IMR-90 (cell line): ENCODE results near the gene SLAMF9.

Experiments
- BHLHE40 ChIP-seq: fragments of 150-350 bp; IDR thresholded peaks from 2 replicates; pipeline ENCODE4 v1.6.1; 2016; ENCODE audit warnings: mild to moderate bottlenecking, low read depth, low read length
- CEBPB ChIP-seq: IDR thresholded peaks from 2 replicates; pipeline ENCODE4 v1.6.1; 2012; ENCODE audit warnings: low read depth, low read length, improper control_type of control experiment
- ELK1 ChIP-seq: fragments of 150-350 bp; IDR thresholded peaks from 2 replicates; pipeline ENCODE4 v1.6.1; 2016; ENCODE audit warnings: low read depth, mild to moderate bottlenecking, low read length, moderate library complexity, borderline replicate concordance
- FOS ChIP-seq: fragments of 150-350 bp; IDR thresholded peaks from 2 replicates; pipeline ENCODE4 v1.6.1; 2016; ENCODE audit warnings: low read depth, low read length
- MAFK ChIP-seq: IDR thresholded peaks from 2 replicates; pipeline ENCODE4 v1.6.1; 2012; ENCODE audit warnings: low read depth, low read length, improper control_type of control experiment
- MAZ ChIP-seq: IDR thresholded peaks from 2 replicates; pipeline ENCODE4 v1.6.1; 2012; ENCODE audit warnings: low read depth, mild to moderate bottlenecking, low read length, improper control_type of control experiment, moderate library complexity, borderline replicate concordance
- NFE2L2 ChIP-seq: fragments of 150-350 bp; IDR thresholded peaks from 2 replicates; pipeline ENCODE4 v1.6.1; 2016; ENCODE audit warnings: low read depth, mild to moderate bottlenecking, low read length
- POLR2A ChIP-seq: IDR thresholded peaks from 2 replicates; pipeline ENCODE4 v1.6.1; 2012; ENCODE audit warnings: mild to moderate bottlenecking, low read depth, low read length
- RAD21 ChIP-seq: IDR thresholded peaks from 2 replicates; pipeline ENCODE4 v1.6.1; 2012; ENCODE audit warnings: low read length, improper control_type of control experiment
- RCOR1 ChIP-seq: IDR thresholded peaks from 2 replicates; pipeline ENCODE4 v1.6.1; 2012; ENCODE audit warnings: mild to moderate bottlenecking, low read length, improper control_type of control experiment; ENCODE audit not compliant: insufficient replicate concordance
- RFX5 ChIP-seq: IDR thresholded peaks from 2 replicates; pipeline ENCODE4 v1.8.0; 2012; ENCODE audit warnings: low read depth, mild to moderate bottlenecking, low read length, moderate library complexity
- SMC3 ChIP-seq: fragments of 150-350 bp; IDR thresholded peaks from 2 replicates; pipeline ENCODE4 v1.6.1; 2016; ENCODE audit warnings: low read depth, mild to moderate bottlenecking, antibody characterized with exemption, low read length, moderate library complexity
- TF ChIP-seq, protein P1 (sequence below): conservative IDR thresholded peaks from 2 replicates; pipeline ENCODE4 v1.5.1; 2012; ENCODE audit warnings: mild to moderate bottlenecking, low read depth, low read length, improper control_type of control experiment
- TF ChIP-seq, protein P2 (sequence below): fragments of 150-350 bp; IDR thresholded peaks from 2 replicates; pipeline ENCODE4 v1.6.1; 2017; ENCODE audit warnings: mild to moderate bottlenecking, antibody characterized with exemption, low read length, low read depth

DNA sequence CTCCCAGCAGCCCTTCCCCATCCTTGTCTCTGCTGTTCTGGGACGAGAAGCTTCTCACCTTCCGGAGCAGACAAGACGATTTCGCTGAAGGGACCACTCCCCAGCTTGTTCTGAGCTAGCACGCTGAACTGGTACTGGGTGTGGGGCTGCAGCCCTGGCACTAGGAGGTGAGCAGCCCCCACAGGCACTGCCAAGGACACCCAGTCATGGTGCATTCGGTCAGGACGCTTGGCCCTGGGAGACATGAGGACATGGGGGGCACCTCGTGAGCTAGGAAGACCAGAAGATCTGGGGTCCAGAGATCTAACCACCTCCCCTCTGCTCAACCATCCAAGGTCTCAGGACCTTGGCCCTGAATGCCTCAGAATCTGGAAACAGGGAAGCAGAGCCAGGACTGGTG, 23.4 kb downstream of the SLAMF9 start:
- TF ChIP-seq, protein P1, sequence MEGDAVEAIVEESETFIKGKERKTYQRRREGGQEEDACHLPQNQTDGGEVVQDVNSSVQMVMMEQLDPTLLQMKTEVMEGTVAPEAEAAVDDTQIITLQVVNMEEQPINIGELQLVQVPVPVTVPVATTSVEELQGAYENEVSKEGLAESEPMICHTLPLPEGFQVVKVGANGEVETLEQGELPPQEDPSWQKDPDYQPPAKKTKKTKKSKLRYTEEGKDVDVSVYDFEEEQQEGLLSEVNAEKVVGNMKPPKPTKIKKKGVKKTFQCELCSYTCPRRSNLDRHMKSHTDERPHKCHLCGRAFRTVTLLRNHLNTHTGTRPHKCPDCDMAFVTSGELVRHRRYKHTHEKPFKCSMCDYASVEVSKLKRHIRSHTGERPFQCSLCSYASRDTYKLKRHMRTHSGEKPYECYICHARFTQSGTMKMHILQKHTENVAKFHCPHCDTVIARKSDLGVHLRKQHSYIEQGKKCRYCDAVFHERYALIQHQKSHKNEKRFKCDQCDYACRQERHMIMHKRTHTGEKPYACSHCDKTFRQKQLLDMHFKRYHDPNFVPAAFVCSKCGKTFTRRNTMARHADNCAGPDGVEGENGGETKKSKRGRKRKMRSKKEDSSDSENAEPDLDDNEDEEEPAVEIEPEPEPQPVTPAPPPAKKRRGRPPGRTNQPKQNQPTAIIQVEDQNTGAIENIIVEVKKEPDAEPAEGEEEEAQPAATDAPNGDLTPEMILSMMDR = no peak
- no peak for TF ChIP-seq RAD21
- TF ChIP-seq MAFK = no peak
- no peak for TF ChIP-seq FOS
- no peak for TF ChIP-seq POLR2A
- no peak for TF ChIP-seq CEBPB
- no peak for TF ChIP-seq RFX5
- TF ChIP-seq, protein P2, sequence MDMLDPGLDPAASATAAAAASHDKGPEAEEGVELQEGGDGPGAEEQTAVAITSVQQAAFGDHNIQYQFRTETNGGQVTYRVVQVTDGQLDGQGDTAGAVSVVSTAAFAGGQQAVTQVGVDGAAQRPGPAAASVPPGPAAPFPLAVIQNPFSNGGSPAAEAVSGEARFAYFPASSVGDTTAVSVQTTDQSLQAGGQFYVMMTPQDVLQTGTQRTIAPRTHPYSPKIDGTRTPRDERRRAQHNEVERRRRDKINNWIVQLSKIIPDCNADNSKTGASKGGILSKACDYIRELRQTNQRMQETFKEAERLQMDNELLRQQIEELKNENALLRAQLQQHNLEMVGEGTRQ = no peak
- no peak for TF ChIP-seq SMC3
- TF ChIP-seq RCOR1 = no peak
- TF ChIP-seq MAZ = no peak
- TF ChIP-seq ELK1 = no peak
- no peak for TF ChIP-seq NFE2L2
- no peak for TF ChIP-seq BHLHE40
